B cell (primary cell): Measurements from ENCODE around the gene IRAK1. TPM values are rescaled to one million over a fixed set of nuclear protein-coding genes. Genes with fewer than 3 reads are reported as not detected.

ENCODE experiments used
- ATAC-seq: fragments of 200-7000 bp; cut with Tn5 transposase; one replicate; pipeline ENCODE4 v1.10.0; 2021; ENCODE audit warnings: low read depth, mild to moderate bottlenecking, moderate number of reproducible peaks, moderate library complexity
- CTCF ChIA-PET: fragments of 350-600 bp; sonication (Branson Sonifier 250); formaldehyde crosslinking; loops from one replicate; lab custom pipeline; 2021; ENCODE audit warnings: antibody characterized with exemption, inconsistent platforms; lab: Charles Lee
- POLR2A ChIA-PET: fragments of 350-600 bp; sonication (Branson Sonifier 250); formaldehyde crosslinking; loops from one replicate; lab custom pipeline; 2021; ENCODE audit warnings: antibody characterized with exemption; lab: Charles Lee
- DNase-seq: peaks from one replicate; pipeline ENCODE4 v3.0.0; 2013
- H2AFZ ChIP-seq: 2 replicates; pipeline ENCODE4 v1.6.1; 2012; ENCODE audit warnings: mild to moderate bottlenecking, low read depth, low read length; ENCODE audit not compliant: insufficient read depth, poor library complexity, severe bottlenecking
- H3K27ac ChIP-seq, 2 donors: 1 replicate in 1 of 2; 2 replicates in 1 of 2; pipeline ENCODE4 v1.5.1; 2012 to 2013; ENCODE audit warnings: low read length in 2 of 2, mild to moderate bottlenecking in 2 of 2, moderate library complexity in 1 of 2
- H3K27me3 ChIP-seq, 4 experiments: fragments of 200-600 bp in 1 of 4; sonication (generic) in 1 of 4; replicated peaks in 1 of 4; 1 replicate in 2 of 4; 2 replicates in 2 of 4; pipeline versions ENCODE4 v1.6.1 to v1.7.0; 2013 to 2016; ENCODE audit warnings: low read length in 3 of 4, mild to moderate bottlenecking in 2 of 4, mixed read lengths in 1 of 4, moderate library complexity in 1 of 4; ENCODE audit not compliant: insufficient read depth in 4 of 4, control insufficient read depth in 3 of 4; ENCODE audit errors: control extremely low read depth in 1 of 4
- H3K36me3 ChIP-seq, 2 experiments: replicated peaks in 1 of 2; 1 replicate in 1 of 2; 2 replicates in 1 of 2; pipeline versions ENCODE4 v1.6.1 to v1.7.1; 2013; ENCODE audit warnings: low read length in 1 of 2; ENCODE audit not compliant: insufficient read depth in 2 of 2, control insufficient read depth in 1 of 2; ENCODE audit errors: control extremely low read depth in 1 of 2, extremely low read depth in 1 of 2
- H3K4me1 ChIP-seq, 2 donors: fragments of 200-600 bp in 1 of 2; sonication (generic) in 1 of 2; 1 replicate in 1 of 2; 2 replicates in 1 of 2; pipeline versions ENCODE4 v1.5.1 to v1.6.1; 2013 to 2017; ENCODE audit warnings: low read length in 2 of 2; ENCODE audit not compliant: control insufficient read depth in 2 of 2, insufficient read depth in 2 of 2
- H3K4me2 ChIP-seq: replicated peaks from 2 replicates; pipeline ENCODE3; 2012; ENCODE audit warnings: mild to moderate bottlenecking, low read depth, low read length; ENCODE audit not compliant: poor library complexity, severe bottlenecking
- H3K4me3 ChIP-seq, 5 experiments: fragments of 200-600 bp in 1 of 5; sonication (generic) in 1 of 5; 1 replicate in 3 of 5; 2 replicates in 2 of 5; pipeline versions ENCODE4 v1.5.1 to v1.7.0; 2011 to 2016; ENCODE audit warnings: low read length in 4 of 5, mild to moderate bottlenecking in 4 of 5, low read depth in 2 of 5, control low read depth in 1 of 5, moderate library complexity in 1 of 5; ENCODE audit not compliant: insufficient read depth in 1 of 5; ENCODE audit errors: control extremely low read depth in 1 of 5, extremely low read depth in 1 of 5
- H3K79me2 ChIP-seq: fragments of 200-600 bp; sonication (generic); one replicate; pipeline ENCODE4 v1.6.0; 2016; ENCODE audit warnings: low read length; ENCODE audit not compliant: control insufficient read depth, insufficient read depth
- H3K9ac ChIP-seq: fragments of 200-600 bp; sonication (generic); 2 replicates; pipeline ENCODE4 v1.6.1; 2017; ENCODE audit warnings: mild to moderate bottlenecking, low read length, moderate library complexity
- H3K9me3 ChIP-seq, 3 donors: one replicate each; pipeline versions ENCODE4 v1.6.1 to v1.7.1; 2013; ENCODE audit warnings: low read length in 2 of 3; ENCODE audit not compliant: control insufficient read depth in 2 of 3, insufficient read depth in 1 of 3; ENCODE audit errors: control extremely low read depth in 1 of 3
- H4K20me1 ChIP-seq: 2 replicates; pipeline ENCODE4 v1.6.0; 2012; ENCODE audit warnings: mild to moderate bottlenecking, low read length; ENCODE audit not compliant: insufficient read depth, control insufficient read depth, poor library complexity, severe bottlenecking
- H3K27ac Mint-ChIP-seq: one replicate; pipeline ENCODE4 v1.8.0; 2021; ENCODE audit warnings: mixed read lengths
- H3K27me3 Mint-ChIP-seq: one replicate; pipeline ENCODE4 v1.8.0; 2021; ENCODE audit warnings: mixed read lengths
- H3K4me1 Mint-ChIP-seq: one replicate; pipeline ENCODE4 v1.8.0; 2021; ENCODE audit warnings: mixed read lengths
- H3K4me3 Mint-ChIP-seq: one replicate; pipeline ENCODE4 v1.8.0; 2021; ENCODE audit warnings: mixed read lengths
- H3K9me3 Mint-ChIP-seq: one replicate; pipeline ENCODE4 v1.8.0; 2022; ENCODE audit warnings: mixed read lengths; ENCODE audit not compliant: insufficient read depth
- EZH2 ChIP-seq: IDR thresholded peaks from 2 replicates; pipeline ENCODE4 v1.6.1; 2012; ENCODE audit warnings: borderline replicate concordance, low read depth, mild to moderate bottlenecking, moderate library complexity, low read length; ENCODE audit not compliant: insufficient read depth, poor library complexity, severe bottlenecking
- WGBS: methylation state at CpG from one replicate; pipeline ENCODE4 v1.1.5; 2013; ENCODE audit warnings: missing lambda C conversion rate; ENCODE audit not compliant: insufficient coverage; 5-methylcytosine and 5-hydroxymethylcytosine counted together
- intact Hi-C: fragments of 100-400 bp; cut with micrococcal nuclease; formaldehyde crosslinking; loops from one replicate; pipeline ENCODE4 v1.10.0; 2022
- polyA plus RNA-seq: library from polyadenylated mRNA; depleted of rRNA; stranded (reverse); fragments of >200 nt; gene quantifications from 2 replicates; pipeline ENCODE4 v1.2.3, GENCODE V29; 2012
- total RNA-seq, 2 donors: library from RNA; stranded (reverse); fragments of 120-200 nt in 1 of 2; gene quantifications; 1 replicate in 1 of 2; 2 replicates in 1 of 2; pipeline versions ENCODE4 v1.2.3 to v1.2.4, GENCODE V29; 2013 to 2022
- TF ChIP-seq, protein P1 (sequence below): fragments of 200-600 bp; IDR thresholded peaks from one replicate; pipeline ENCODE4 v1.8.0; 2022; ENCODE audit warnings: antibody characterized with exemption, mild to moderate bottlenecking

IRAK1 gene
- total and polyA plus RNA-seq, 2 donors (not counting 1 experiment from before 2014, with no cell fraction given), result 112 to 118 TPM

DNA sequence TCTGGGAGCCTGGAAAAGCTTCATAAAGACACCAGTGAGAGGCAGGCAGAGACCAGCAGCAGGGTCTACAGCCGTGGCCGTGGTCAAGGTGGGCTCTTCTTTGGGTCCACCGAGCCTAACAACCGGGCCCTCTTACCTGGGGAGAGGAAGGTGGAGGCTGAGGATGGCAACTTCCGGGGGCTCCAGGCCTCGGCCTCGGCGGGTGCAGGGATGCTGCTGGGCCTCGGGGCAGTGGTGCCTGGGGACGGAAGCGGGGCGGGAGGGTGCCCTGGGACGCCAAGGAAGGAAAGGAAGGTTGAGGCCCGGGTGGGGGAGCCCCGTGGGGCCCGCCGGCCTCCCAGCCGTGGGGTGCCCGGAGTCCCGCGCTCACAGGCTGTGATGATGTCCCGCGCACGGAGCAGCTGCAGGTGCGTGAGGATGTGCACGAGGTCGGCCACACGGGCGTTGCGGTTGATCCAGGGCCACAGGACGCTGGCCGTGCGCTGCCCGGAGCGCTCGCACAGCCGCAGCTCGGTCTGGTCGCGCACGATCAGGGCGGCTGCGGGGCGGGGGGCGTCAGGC, 561 bp downstream of the IRAK1 start:
- DNase-seq (peak; percentile 30), ATAC-seq (no peak)
- TF ChIP-seq, protein P1, sequence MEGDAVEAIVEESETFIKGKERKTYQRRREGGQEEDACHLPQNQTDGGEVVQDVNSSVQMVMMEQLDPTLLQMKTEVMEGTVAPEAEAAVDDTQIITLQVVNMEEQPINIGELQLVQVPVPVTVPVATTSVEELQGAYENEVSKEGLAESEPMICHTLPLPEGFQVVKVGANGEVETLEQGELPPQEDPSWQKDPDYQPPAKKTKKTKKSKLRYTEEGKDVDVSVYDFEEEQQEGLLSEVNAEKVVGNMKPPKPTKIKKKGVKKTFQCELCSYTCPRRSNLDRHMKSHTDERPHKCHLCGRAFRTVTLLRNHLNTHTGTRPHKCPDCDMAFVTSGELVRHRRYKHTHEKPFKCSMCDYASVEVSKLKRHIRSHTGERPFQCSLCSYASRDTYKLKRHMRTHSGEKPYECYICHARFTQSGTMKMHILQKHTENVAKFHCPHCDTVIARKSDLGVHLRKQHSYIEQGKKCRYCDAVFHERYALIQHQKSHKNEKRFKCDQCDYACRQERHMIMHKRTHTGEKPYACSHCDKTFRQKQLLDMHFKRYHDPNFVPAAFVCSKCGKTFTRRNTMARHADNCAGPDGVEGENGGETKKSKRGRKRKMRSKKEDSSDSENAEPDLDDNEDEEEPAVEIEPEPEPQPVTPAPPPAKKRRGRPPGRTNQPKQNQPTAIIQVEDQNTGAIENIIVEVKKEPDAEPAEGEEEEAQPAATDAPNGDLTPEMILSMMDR, result no peak
- TF ChIP-seq EZH2, result no peak
- Mint-ChIP-seq H3K4me1 (peaks cover 18% of the 10 kb centered on the region), H3K4me3 (peak overlapping the region; percentile 87), H3K9me3 (no peaks in the 10 kb centered on the region), H3K27ac (peak overlapping the region; percentile 85), H3K27me3 (no peaks in the 10 kb centered on the region)
- WGBS, result 0% methylated on average over 33 of the region's 45 CpGs
- Histone ChIP-seq H3K9me3 (no peaks in the 10 kb centered on the region), H3K4me1 (peaks cover 6 to 21% of the 10 kb centered on the region in 2 donors), H3K27ac (peak overlapping the region; percentile 50 to 72), H3K4me2 (peak overlapping the region; percentile 89), H2AFZ (peak overlapping the region; percentile 49), H3K27me3 (no peaks in the 10 kb centered on the region), H3K79me2 (peaks cover 24% of the 10 kb centered on the region), H4K20me1 (no peaks in the 10 kb centered on the region), H3K4me3 (peak overlapping the region in 4 of 5 experiments; percentile 55 to 67 (median 64)), H3K36me3 (peaks cover 0 to 32% of the 10 kb centered on the region in 2 experiments), H3K9ac (peak overlapping the region; percentile 70)
- ChIA-PET CTCF (interaction anchor here (1.1 to 3.9 kb wide), 2 partner anchors 11 to 49 kb away, joined by 3 to 21 read pairs; no protein-coding TSS in a partner anchor), POLR2A (interaction anchor here (1.0 kb wide), 1 partner anchor 11 kb away, joined by 4 read pairs; no protein-coding TSS in a partner anchor)
- intact Hi-C loops, result loop anchor here (2.0 kb wide), 1 partner anchor 46 kb away; the partner anchor contains the start of gene TMEM187
